Fibroblast of lung (primary cell): ENCODE data around the gene EMC8.

Experiments
- EZH2 ChIP-seq: IDR thresholded peaks from 2 replicates; pipeline ENCODE4 v1.5.1; 2012; ENCODE audit warnings: low read length, control low read depth, mild to moderate bottlenecking; ENCODE audit errors: missing control alignments
- TF ChIP-seq, protein P1 (sequence below), 2 donors: IDR thresholded peaks in 1 of 2; conservative IDR thresholded peaks in 1 of 2; 1 replicate in 1 of 2; 2 replicates in 1 of 2; pipeline ENCODE4 v1.5.1; 2011 to 2012; ENCODE audit warnings: low read length in 2 of 2, control low read depth in 1 of 2, inconsistent platforms in 1 of 2, low read depth in 1 of 2, mild to moderate bottlenecking in 1 of 2

DNA sequence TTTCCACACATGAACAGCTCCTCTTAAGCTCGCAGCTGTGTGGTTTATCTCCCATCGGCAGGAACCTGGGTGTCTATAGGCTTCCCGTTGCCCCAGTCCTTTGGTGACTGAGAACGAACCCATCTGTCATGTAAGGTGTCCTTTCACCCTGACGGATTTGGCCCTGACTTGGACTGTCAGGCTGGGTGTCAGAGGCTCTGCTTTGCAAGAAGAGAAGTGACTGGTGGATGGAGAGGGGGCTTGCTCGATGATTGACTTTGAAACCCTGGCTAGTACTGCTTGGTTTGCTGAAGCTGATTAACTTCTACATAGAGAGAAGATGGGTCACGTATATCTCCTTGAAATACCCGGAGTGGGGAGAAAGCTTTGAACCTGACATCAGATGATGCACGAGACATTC lies 43.1 kb upstream of the EMC8 start:
- TF ChIP-seq, protein P1, sequence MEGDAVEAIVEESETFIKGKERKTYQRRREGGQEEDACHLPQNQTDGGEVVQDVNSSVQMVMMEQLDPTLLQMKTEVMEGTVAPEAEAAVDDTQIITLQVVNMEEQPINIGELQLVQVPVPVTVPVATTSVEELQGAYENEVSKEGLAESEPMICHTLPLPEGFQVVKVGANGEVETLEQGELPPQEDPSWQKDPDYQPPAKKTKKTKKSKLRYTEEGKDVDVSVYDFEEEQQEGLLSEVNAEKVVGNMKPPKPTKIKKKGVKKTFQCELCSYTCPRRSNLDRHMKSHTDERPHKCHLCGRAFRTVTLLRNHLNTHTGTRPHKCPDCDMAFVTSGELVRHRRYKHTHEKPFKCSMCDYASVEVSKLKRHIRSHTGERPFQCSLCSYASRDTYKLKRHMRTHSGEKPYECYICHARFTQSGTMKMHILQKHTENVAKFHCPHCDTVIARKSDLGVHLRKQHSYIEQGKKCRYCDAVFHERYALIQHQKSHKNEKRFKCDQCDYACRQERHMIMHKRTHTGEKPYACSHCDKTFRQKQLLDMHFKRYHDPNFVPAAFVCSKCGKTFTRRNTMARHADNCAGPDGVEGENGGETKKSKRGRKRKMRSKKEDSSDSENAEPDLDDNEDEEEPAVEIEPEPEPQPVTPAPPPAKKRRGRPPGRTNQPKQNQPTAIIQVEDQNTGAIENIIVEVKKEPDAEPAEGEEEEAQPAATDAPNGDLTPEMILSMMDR (conservative IDR thresholded peaks at IDR 0.05 in 1 of 2, IDR thresholded peaks at IDR 0.05 in 1 of 2; ENCODE audit: low read depth in 1 of 2, low read length in 2 of 2), result no peak
- TF ChIP-seq EZH2, result no peak
